HepG2 (cell line): ENCODE results near the gene F12. TPM values are rescaled to one million over a fixed set of nuclear protein-coding genes. Genes with fewer than 3 reads are reported as not detected.

Source experiments
- CENPX ChIP-seq: sonication (generic); formaldehyde crosslinking; IDR thresholded peaks from 2 replicates; pipeline ENCODE4 v1.9.0; 2021; ENCODE audit warnings: mild to moderate bottlenecking, missing genetic modification reagents, moderate library complexity
- FOXC1 ChIP-seq: sonication (generic); formaldehyde crosslinking; IDR thresholded peaks from 2 replicates; pipeline ENCODE4 v1.8.0; 2022; ENCODE audit warnings: mild to moderate bottlenecking, missing genetic modification reagents, borderline replicate concordance
- HIVEP1 ChIP-seq: sonication (generic); formaldehyde crosslinking; IDR thresholded peaks from 2 replicates; pipeline ENCODE4 v1.4.0; 2020; ENCODE audit warnings: mild to moderate bottlenecking, missing genetic modification reagents
- NFYC ChIP-seq: IDR thresholded peaks from 2 replicates; pipeline ENCODE4 v1.6.1; 2016; ENCODE audit warnings: missing genetic modification reagents, missing compliant biosample characterization
- SRF ChIP-seq: IDR thresholded peaks from 2 replicates; pipeline ENCODE4 v1.6.1; 2011; ENCODE audit warnings: mild to moderate bottlenecking, low read depth, low read length, moderate library complexity
- ZFP36L2 ChIP-seq: sonication (generic); formaldehyde crosslinking; IDR thresholded peaks from 2 replicates; pipeline ENCODE4 v1.4.0; 2020; ENCODE audit warnings: missing genetic modification reagents
- ZNF543 ChIP-seq: sonication (generic); formaldehyde crosslinking; IDR thresholded peaks from 2 replicates; pipeline ENCODE4 v1.4.0; 2020; ENCODE audit warnings: mild to moderate bottlenecking, missing genetic modification reagents
- ZNF589 ChIP-seq: sonication (generic); formaldehyde crosslinking; conservative IDR thresholded peaks from 2 replicates; pipeline ENCODE4 v1.8.0; 2022; ENCODE audit warnings: mild to moderate bottlenecking, moderate library complexity, missing genetic modification reagents
- ZNF607 ChIP-seq: sonication (generic); formaldehyde crosslinking; IDR thresholded peaks from 2 replicates; pipeline ENCODE4 v1.5.1; 2020; ENCODE audit warnings: missing genetic modification reagents, mild to moderate bottlenecking, borderline replicate concordance
- polyA plus RNA-seq, 8 experiments: library from polyadenylated mRNA; depleted of rRNA in 3 of 8; stranded (reverse) in 7 of 8; unstranded in 1 of 8; fragments of >200 nt; fragmentation: Illumina TruSeq in 4 of 8; extraction: Trizol in 4 of 8; gene quantifications; 2 replicates each; pipeline versions ENCODE4 v1.2.1 to v1.2.3, GENCODE V29; 2011 to 2016; ENCODE audit warnings: low read depth in 4 of 8, missing spikeins in 1 of 8, mixed read lengths in 1 of 8; ENCODE audit not compliant: insufficient read depth in 1 of 8
- total RNA-seq, 5 experiments: library from RNA; depleted of rRNA; stranded (reverse); fragments of >200 nt; fragmentation: Illumina TruSeq; extraction: Trizol; gene quantifications; 2 replicates each; pipeline ENCODE4 v1.2.3, GENCODE V29; 2016; ENCODE audit warnings: low read depth in 1 of 5
- TF ChIP-seq, protein P1 (sequence below): sonication (generic); formaldehyde crosslinking; IDR thresholded peaks from 2 replicates; pipeline ENCODE4 v1.5.1; 2020; ENCODE audit warnings: missing genetic modification reagents, mild to moderate bottlenecking, borderline replicate concordance
- TF ChIP-seq, protein P2 (sequence below): sonication (generic); formaldehyde crosslinking; conservative IDR thresholded peaks from 2 replicates; pipeline ENCODE4 v1.4.0; 2020; ENCODE audit warnings: missing genetic modification reagents
- TF ChIP-seq, protein P3 (sequence below): IDR thresholded peaks from 2 replicates; pipeline ENCODE4 v1.6.1; 2018; ENCODE audit warnings: missing genetic modification reagents, mild to moderate bottlenecking, missing compliant biosample characterization
- TF ChIP-seq, protein P4 (sequence below): sonication (generic); formaldehyde crosslinking; IDR thresholded peaks from 2 replicates; pipeline ENCODE4 v1.4.0; 2020; ENCODE audit warnings: mild to moderate bottlenecking, low read depth, missing genetic modification reagents

Gene F12
- total and polyA plus RNA-seq, 2 of the 13 experiments (the other 11 are each of a cell fraction or from before 2014, with no cell fraction given): 2.5 to 3.0 TPM

DNA sequence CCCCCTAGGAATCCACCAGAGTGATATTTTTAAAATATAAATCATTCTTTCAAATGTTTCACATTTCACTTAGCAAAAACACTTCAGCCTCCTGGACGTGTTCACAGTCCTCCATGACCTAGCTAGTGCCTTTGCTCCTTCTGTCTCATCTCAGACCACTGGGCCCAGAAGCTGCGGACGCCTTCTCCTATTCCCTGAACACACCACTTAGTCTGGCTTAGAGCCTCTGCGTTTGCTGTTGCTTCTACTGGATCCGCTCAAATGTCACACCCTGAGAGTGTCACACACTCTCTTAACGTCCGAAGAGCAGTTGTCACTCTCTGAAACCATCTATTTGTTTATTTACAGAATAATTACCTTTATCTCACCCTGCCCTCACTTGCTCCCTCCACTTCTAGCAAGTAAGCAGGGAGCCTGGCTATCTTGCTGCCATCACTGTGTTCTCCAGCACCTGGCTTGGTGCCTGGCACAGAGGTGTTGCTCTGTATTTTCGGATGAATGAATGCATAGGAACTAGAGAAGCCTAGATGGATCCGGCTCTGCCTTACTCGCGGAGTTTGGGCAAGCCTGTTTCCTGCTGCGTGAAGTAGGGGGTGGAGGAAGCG, 15.9 kb upstream of the F12 start (continued):
- TF ChIP-seq, protein P1, sequence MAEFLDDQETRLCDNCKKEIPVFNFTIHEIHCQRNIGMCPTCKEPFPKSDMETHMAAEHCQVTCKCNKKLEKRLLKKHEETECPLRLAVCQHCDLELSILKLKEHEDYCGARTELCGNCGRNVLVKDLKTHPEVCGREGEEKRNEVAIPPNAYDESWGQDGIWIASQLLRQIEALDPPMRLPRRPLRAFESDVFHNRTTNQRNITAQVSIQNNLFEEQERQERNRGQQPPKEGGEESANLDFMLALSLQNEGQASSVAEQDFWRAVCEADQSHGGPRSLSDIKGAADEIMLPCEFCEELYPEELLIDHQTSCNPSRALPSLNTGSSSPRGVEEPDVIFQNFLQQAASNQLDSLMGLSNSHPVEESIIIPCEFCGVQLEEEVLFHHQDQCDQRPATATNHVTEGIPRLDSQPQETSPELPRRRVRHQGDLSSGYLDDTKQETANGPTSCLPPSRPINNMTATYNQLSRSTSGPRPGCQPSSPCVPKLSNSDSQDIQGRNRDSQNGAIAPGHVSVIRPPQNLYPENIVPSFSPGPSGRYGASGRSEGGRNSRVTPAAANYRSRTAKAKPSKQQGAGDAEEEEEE (CRISPR knock-in tag): no peak
- TF ChIP-seq, protein P2, sequence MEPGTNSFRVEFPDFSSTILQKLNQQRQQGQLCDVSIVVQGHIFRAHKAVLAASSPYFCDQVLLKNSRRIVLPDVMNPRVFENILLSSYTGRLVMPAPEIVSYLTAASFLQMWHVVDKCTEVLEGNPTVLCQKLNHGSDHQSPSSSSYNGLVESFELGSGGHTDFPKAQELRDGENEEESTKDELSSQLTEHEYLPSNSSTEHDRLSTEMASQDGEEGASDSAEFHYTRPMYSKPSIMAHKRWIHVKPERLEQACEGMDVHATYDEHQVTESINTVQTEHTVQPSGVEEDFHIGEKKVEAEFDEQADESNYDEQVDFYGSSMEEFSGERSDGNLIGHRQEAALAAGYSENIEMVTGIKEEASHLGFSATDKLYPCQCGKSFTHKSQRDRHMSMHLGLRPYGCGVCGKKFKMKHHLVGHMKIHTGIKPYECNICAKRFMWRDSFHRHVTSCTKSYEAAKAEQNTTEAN (CRISPR knock-in tag): no peak
- TF ChIP-seq FOXC1 (peak; percentile 38; the same call in 1 of the 2 replicates), NFYC (no peak), CENPX (no peak), HIVEP1 (CRISPR knock-in tag) (peak; percentile 30; the same call in 1 of the 2 replicates), ZFP36L2 (CRISPR knock-in tag) (no peak), ZNF543 (CRISPR knock-in tag) (no peak), ZNF607 (no peak), SRF (no peak), ZNF589 (CRISPR knock-in tag) (0 out of 2 replicates have a peak, but pooled peaks have one; percentile 44)
- TF ChIP-seq, protein P3, sequence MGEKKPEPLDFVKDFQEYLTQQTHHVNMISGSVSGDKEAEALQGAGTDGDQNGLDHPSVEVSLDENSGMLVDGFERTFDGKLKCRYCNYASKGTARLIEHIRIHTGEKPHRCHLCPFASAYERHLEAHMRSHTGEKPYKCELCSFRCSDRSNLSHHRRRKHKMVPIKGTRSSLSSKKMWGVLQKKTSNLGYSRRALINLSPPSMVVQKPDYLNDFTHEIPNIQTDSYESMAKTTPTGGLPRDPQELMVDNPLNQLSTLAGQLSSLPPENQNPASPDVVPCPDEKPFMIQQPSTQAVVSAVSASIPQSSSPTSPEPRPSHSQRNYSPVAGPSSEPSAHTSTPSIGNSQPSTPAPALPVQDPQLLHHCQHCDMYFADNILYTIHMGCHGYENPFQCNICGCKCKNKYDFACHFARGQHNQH: no peak
- TF ChIP-seq, protein P4, sequence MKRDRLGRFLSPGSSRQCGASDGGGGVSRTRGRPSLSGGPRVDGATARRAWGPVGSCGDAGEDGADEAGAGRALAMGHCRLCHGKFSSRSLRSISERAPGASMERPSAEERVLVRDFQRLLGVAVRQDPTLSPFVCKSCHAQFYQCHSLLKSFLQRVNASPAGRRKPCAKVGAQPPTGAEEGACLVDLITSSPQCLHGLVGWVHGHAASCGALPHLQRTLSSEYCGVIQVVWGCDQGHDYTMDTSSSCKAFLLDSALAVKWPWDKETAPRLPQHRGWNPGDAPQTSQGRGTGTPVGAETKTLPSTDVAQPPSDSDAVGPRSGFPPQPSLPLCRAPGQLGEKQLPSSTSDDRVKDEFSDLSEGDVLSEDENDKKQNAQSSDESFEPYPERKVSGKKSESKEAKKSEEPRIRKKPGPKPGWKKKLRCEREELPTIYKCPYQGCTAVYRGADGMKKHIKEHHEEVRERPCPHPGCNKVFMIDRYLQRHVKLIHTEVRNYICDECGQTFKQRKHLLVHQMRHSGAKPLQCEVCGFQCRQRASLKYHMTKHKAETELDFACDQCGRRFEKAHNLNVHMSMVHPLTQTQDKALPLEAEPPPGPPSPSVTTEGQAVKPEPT (CRISPR knock-in tag): 0 out of 2 replicates have a peak, but pooled peaks have one; percentile 3
